Fibroblast of the aortic adventitia (primary cell): ENCODE measurements around the gene SPATA19. TPM values are rescaled to one million over a fixed set of nuclear protein-coding genes. Genes with fewer than 3 reads are reported as not detected.

Source experiments
- DNase-seq: peaks from one replicate; pipeline ENCODE4 v3.0.0-alpha.2; 2010; ENCODE audit warnings: low read depth
- H3K4me3 ChIP-seq: 2 replicates; pipeline ENCODE4 v1.5.1; 2011; ENCODE audit warnings: low read depth, mild to moderate bottlenecking, control low read depth, low read length, moderate library complexity
- total RNA-seq: library from RNA; depleted of rRNA; stranded (reverse); fragments of >200 nt; gene quantifications from 2 replicates; pipeline ENCODE4 v1.2.3, GENCODE V29; 2012; ENCODE audit warnings: low replicate concordance
- TF ChIP-seq, protein P1 (sequence below): IDR thresholded peaks from 2 replicates; pipeline ENCODE4 v1.5.1; 2011; ENCODE audit warnings: mild to moderate bottlenecking, low read length, control low read depth, inconsistent platforms; ENCODE audit not compliant: insufficient read depth

Gene SPATA19
- total RNA-seq, 1 donor, result not detected

DNA sequence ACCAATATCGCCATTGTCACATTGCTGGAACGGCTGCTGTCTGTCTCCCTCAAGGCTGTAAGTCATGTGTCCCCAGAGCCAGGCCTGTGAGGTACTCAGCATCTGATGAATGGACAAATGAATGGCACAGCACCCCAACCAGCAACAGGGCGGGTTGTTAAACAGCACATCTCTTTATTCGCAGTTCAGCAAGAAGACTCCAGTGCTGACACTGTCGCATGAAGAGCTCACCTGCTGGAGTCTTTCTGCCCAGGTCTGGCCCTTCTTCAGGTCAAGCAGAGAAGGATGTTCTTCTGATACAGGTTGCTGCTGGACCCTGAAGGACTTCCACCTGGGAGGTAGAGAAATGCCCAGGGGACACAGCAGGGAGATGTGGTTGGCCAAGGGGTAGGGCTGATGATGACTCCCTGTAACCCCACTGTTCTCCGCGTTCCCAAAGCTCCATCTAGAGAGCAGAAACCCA, 4.8 kb downstream of the SPATA19 start:
- no peak for DNase-seq
- TF ChIP-seq, protein P1, sequence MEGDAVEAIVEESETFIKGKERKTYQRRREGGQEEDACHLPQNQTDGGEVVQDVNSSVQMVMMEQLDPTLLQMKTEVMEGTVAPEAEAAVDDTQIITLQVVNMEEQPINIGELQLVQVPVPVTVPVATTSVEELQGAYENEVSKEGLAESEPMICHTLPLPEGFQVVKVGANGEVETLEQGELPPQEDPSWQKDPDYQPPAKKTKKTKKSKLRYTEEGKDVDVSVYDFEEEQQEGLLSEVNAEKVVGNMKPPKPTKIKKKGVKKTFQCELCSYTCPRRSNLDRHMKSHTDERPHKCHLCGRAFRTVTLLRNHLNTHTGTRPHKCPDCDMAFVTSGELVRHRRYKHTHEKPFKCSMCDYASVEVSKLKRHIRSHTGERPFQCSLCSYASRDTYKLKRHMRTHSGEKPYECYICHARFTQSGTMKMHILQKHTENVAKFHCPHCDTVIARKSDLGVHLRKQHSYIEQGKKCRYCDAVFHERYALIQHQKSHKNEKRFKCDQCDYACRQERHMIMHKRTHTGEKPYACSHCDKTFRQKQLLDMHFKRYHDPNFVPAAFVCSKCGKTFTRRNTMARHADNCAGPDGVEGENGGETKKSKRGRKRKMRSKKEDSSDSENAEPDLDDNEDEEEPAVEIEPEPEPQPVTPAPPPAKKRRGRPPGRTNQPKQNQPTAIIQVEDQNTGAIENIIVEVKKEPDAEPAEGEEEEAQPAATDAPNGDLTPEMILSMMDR, result no peak
- no peak overlapping the region for H3K4me3 ChIP-seq

DNA sequence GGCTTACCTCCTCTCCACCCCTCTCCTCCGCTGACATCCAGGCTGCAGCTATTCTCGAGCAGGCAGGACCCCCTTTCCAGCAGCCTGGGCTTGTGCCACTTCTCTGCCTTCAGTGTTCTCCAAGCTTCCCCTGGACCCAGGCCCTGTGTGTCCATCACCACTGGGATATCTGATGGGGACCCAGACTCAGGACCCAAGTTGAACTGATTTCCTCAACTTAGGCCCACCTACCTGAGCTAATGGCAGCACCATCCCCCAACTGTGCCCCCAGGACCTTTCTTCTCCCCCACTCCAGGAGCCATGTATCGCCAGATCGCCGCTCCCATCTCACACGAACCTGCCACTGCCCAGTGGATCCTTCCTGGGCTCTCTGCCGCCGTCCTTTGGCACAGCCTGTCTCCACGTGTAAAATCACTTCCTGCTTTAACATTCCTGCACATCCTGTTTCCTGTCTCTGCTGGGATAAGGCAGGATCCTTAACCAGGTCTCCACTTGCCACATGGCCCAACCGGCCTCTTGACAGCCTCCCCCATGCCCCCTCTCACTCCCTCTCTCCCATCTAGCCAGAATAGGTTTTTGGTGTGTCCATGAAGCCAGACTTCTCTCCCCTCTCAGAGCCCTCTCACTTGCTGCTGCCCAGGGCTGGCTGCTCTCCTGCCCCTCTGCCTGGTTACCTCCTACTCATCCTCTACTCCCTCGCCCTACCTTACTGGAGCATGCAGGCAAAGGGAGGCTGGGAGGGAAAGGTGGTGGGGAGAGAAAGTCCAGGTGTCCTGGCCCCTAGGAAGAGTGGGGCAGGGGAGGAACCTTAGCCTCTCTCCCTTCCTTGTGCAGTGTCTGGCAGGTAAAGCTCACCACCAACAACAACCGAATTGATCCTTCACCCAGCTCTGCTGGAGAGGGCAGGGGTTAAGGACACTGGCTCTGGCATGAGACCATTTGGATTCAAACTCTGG, 9.4 kb downstream of the SPATA19 start:
- no peak for DNase-seq
- TF ChIP-seq, protein P1, result no peak
- H3K4me3 ChIP-seq, result no peak overlapping the region

DNA sequence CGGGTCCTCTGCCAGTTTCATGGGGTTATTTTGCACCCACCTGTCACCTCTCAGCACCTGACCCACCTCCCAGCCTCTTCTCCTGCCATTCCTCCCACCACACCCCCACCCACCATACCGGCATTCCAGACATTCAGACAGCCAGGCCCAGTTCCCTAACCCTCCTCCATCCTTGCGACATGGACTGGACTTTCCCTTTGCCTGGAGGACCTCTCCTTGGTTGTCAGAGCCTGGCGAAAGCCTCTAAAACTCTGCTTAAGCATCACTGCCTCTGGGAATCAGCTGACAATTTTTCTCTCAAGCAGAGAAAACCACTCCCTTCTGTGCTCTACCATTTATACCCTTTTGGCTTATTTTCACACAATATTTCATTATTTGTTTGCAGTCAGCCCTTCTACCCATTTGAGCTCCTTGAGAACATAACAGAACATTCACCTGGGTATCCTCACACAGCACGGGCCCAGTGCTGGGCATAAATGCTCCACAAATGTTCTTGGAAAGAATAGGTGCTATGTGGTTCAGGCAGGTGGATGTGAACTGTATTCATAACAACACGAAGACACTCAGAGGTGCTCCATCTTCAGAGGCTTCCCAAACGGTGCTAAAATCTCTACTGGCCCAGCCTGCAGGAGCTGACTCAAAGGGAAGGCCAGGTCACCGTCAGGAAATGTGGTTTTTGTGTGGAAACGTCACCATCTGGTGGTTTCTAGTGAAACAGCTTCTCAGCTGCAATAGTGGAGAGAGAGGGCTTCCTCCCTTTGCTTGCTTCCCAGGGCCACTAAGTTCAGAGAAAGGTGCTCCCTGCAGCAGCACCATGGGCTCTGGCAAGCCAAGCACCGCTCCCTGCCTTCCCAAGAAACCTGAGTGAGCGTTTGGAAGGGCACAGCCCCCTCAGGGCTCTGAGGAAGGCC, 10.4 kb downstream of the SPATA19 start:
- TF ChIP-seq, protein P1, result no peak
- DNase-seq, result peak; percentile 4
- H3K4me3 ChIP-seq, result no peak overlapping the region

DNA sequence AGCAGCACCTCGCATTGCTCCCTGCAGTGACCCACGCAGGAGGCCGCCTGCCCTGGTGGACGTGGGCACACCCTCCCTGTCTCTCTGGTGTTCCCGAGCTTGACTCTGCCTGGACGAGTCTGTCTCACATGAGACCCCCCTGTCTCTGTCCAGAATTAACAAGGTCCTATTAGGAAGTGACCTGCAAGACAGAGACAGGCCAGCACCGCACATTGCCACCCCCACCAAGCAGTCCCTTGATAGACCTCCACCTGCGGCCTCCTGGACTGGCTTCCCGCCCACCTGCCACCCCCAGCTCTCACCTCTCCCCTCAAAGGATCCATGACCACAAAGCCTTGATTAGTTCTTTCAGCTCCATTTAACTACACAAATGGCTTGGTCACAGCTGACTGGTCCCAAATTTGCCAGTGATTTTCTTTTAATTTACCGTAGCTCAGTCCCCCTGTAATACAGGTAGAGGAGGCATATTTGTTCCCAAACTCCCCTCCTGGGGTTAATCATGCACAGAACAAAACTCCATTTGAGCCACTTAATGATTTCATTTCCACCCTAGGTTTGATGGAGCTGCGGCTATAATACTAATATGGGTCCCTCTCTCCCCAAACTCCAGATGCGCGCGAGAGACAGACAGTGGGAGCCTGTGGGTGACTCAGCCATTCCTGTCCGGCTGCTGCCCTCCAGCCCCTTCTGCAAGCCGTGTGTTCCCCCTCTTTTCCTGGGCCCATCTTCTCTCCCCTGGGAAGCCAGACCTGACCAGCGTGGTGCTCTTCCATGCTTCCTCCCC, 11.2 kb downstream of the SPATA19 start:
- H3K4me3 ChIP-seq, result no peak overlapping the region
- TF ChIP-seq, protein P1, result no peak
- no peak for DNase-seq

DNA sequence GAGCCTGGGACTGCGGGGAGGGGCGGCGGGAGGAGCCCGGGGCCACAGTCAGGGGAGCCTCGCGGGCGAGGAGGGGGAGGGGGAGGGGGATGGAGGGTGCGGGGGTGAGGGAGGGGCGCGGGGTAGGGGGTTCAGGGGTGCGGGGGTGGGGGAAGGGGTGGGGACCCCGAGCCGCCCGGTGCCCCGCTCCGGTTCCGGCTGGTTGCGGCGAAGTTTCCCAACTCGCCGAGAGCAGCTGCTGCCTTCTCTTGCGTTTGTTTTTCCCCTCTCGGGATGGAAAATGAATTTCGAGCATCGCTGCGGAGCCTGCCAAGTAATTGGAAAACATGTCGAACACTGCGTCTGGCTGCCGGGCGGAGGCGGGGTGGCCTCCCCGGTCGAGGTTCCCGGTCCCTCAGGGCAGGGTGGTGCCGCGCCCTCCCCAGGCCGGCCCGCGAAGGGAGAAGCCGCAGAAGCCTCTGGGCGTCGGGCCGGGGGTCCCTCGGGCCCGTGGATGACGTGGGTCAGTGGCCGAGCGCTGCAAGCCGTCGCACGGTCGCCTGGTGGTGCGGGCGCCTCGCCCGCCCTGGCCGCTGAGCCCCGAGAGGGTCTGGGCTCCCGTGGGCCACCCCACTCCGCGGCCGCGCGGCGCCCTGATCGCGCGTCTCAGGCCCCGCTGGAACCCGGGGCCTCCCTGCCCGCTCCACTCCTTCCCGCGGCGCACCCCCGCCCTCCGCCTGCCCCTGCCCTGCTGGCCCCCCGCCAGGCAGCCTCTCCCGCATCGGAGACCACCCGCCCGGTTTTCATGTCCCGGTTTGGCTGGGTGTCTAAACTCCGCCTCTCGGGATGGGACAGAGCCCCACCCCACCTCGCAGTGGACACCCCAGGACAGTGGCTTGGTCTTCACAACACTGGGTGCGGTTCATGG, 12.1 kb downstream of the SPATA19 start:
- DNase-seq, result no peak
- no peak overlapping the region for H3K4me3 ChIP-seq
- TF ChIP-seq, protein P1, result no peak
